ENCODE data around the gene HNF4A.

GRCh38 chr20:44410583-44411019 is 55.1 kb downstream of the HNF4A start:
- no peak for TF ChIP-seq CTCF (conservative IDR thresholded peaks at IDR 0.05; ENCODE audit: low read length)
- TF ChIP-seq EZH2phosphoT487 (IDR thresholded peaks at IDR 0.05; ENCODE audit: borderline replicate concordance, low read depth, low read length), result no peak

Data from OCI-LY7 (cell line).